RCC 7860 (cell line): ENCODE results near the gene NAT8L.

Experiments
- DNase-seq: peaks from one replicate; pipeline ENCODE4 v3.0.0-alpha.2; 2015; ENCODE audit warnings: low spot score
- FAIRE-seq: peaks from 2 replicates; lab custom pipeline; 2012; peaks lifted over from hg19 to GRCh38; lab: Jason Lieb, UNC

NAT8L gene

DNA sequence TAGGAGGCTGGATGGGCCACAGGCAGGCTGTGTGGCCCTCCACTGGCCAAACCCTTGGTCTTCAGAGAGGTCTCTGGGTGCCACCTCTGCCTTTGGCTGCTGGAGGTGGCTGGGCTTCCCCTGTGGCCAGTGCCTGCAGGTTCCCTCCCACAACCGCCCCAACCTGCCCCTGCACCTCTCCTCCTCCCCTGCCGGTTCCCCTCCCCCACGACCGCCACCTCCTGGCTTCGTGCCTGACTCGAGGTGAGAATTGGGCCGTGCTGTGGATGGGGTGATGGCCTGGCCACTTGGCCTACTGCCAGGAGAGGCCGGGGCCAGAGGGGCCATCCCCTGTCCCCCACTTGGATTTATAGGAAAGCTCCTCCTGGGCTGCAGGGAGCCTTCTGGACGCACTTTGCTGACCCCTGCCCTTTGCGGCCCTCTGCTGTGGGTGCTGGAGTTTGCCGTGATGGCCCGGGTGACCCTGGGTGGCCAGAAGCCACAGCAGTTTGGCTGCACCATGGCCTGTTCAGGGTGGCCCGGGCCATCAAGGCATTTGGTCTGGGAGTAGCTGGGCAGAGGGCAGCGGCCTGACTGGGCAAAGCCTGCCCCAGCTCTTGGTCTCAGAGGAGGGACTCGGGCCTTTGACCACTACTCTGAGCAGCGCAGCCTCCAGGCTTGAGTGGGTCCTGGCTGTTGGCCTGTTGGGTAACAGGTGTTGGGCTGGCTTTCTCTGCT is 3.8 kb downstream of the NAT8L start:
- DNase-seq (no peak), FAIRE-seq (no peak)

GRCh38 chr4:2063557-2064275 is 4.6 kb downstream of the NAT8L start:
- FAIRE-seq: no peak
- DNase-seq: no peak

DNA sequence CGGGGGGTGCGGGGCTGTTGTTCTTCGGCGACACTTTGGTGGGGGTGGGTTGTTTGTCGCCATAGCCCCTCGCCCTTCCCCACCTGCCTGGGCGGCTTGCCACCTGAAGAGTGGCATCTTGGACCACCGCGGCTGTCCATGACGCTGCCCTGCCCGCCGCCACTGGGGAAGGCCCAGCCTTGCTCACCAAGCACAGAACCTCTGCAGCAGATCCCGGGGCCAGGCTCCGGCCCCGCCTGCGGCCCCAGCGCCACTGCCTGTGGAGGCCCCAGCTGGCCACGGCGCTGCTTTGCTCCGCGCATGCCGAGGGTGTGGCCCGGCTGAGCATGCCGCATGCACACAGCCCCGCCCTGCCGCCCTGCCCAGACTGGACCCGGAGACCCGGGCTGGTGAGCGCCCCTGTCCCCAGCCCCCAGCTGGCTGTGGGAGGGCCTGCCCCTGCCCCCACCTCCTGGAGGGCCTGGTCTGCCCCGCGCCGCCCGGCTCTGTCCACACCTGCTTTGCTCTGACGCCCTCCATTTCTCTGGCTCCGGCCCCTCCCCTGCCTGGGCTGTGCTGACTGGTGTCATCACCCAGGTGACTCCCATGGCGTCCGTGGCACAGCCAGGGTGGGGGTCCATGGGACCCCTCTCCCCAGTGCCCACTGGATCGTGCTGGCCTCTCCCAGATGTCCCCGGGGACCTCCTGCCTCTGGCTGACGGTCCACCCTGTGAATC is 5.3 kb downstream of the NAT8L start:
- FAIRE-seq (no peak), DNase-seq (no peak)

- DNase-seq (no peak), FAIRE-seq (no peak)
These were observed 6.2 kb downstream of the NAT8L start for GRCh38 chr4:2065106-2065930.

DNA sequence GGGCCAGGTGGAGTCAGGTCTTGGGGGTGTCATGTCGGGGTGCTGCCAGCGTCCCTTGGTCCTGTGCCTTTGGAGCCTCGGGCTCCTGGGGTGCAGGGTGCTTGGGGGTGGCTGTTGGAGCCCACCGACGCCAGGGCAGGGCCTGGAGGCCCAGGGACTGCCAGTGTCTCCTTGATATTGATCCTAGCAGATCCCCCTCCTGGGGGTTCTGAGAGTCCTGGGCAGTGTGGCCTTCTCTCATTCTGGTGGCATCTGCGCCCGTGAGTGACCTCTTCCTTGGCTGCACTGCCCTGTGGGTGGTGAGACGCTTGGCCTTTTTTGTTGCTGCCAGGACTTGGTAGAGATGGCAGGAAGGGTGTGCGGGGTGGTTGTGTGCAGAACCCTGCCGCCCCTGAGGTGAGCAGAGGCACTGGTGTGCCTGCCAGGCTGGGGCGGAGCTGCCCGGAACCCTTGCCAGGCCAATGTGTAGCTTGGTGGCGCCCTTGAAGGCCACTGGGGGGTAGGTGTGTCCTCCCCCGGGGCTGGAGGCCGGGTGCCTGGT is 7.0 kb downstream of the NAT8L start:
- DNase-seq: no peak
- no peak for FAIRE-seq

GRCh38 chr4:2066571-2067445 is 7.7 kb downstream of the NAT8L start:
- DNase-seq (no peak), FAIRE-seq (no peak)

- no peak for DNase-seq
These were observed 8.5 kb downstream of the NAT8L start for GRCh38 chr4:2067446-2068197.

GRCh38 chr4:2068198-2068470 is 9.0 kb downstream of the NAT8L start:
- DNase-seq (no peak), FAIRE-seq (no peak)

More at GRCh38 chr4:2067446-2068197, 8.5 kb downstream of the NAT8L start:
- FAIRE-seq: no peak

- no peak for FAIRE-seq
These were observed 9.4 kb downstream of the NAT8L start for GRCh38 chr4:2068566-2068965.

GRCh38 chr4:2069161-2069971 is 10.2 kb downstream of the NAT8L start:
- FAIRE-seq: no peak
- no peak for DNase-seq

More at GRCh38 chr4:2068566-2068965, 9.4 kb downstream of the NAT8L start:
- no peak for DNase-seq

DNA sequence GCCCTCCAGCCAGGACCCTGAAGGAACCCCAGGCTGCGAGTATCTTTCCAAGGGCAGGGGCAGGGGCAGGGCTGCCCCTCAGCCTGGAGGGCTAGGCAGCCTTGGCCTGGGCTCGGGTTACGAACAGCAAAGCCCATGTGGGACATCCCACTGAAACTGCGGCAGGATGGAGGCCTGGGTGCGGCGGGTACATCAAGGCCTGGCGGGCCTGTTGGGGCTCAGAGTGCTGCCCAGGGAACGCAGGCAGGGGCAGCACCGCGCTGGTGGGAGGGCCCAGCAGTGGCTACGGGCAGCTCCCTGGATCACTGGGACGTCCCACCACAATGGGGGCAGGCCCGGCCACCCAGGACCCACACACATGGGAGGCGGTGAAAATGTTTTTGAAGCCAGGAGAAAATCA is 10.9 kb downstream of the NAT8L start:
- no peak for DNase-seq

DNA sequence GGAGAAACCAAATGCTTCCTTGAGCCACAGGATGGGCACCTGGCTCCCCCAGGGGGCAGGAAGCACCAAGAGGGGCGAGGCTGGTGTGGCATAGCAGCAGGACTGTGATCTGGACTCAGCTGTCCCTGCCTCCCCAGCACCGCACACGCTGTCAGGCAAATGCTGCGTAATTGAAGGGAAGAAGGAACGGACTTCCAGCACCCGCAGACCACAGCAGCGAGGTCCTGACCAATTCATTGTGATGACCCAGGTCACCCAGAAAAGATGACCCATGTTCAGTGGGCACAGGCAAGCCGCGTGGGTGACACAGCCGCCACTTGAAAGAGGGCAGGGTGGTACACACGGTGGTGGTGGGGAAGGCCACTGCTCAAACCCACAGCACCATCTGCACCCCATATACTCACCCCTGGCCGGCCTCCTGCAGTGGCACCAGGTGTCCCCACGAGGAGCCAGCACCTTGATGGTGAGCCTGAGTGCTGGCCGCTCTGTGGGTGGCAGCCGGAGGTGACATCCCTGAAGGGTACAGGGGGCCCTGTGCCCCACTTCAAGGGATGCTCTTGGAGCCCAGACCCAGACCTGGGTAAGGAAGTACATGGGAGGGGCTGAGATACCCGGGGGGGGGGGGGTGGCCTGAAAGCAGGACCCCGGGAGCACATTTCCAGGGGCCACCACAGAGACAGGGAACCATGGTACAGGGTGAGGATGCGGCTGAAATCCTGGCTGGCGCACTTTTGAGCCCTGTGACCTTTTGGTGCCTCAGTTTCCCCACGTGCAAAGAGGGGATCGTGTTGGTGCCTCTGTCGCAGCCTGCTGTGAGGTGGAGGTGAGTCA is 11.5 kb downstream of the NAT8L start:
- no peak for FAIRE-seq
- DNase-seq: no peak

More for the DNA sequence above, 10.9 kb downstream of the NAT8L start:
- FAIRE-seq: no peak

DNA sequence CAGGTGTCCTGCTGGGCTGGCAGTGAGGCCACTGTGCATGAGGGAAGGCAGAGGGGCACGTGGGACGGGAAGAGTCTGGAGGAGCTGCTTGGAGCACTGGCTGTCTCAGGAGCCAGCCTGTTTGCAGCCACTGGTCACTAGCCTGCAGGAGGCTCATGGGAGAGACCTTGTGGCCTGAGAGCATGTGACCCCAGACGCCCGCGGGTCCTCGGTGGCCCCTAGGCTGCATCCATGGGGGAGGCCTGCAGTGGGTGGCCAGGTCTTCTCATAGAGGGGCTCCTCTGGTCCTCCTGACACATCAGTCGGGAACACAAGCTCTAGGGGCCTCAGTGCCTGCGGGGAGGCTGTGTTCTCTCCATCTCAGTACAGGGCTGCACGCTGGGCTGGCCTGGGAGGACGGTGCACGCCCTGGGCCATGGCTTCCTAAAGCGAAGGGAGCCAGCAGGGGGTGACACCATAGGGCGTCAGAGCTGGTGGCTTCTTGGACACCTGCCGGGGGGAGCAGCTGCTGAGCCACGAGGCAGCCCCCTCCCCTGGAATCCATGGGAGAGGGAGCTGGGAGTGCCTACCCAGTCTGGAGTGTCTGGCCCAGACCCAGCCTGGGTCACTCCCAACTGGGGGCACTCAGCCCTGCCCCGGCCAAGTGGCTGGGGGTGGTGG is 12.3 kb downstream of the NAT8L start:
- DNase-seq (no peak), FAIRE-seq (no peak)

- FAIRE-seq (no peak), DNase-seq (no peak)
These were observed 13.1 kb downstream of the NAT8L start for GRCh38 chr4:2071912-2072867.

DNA sequence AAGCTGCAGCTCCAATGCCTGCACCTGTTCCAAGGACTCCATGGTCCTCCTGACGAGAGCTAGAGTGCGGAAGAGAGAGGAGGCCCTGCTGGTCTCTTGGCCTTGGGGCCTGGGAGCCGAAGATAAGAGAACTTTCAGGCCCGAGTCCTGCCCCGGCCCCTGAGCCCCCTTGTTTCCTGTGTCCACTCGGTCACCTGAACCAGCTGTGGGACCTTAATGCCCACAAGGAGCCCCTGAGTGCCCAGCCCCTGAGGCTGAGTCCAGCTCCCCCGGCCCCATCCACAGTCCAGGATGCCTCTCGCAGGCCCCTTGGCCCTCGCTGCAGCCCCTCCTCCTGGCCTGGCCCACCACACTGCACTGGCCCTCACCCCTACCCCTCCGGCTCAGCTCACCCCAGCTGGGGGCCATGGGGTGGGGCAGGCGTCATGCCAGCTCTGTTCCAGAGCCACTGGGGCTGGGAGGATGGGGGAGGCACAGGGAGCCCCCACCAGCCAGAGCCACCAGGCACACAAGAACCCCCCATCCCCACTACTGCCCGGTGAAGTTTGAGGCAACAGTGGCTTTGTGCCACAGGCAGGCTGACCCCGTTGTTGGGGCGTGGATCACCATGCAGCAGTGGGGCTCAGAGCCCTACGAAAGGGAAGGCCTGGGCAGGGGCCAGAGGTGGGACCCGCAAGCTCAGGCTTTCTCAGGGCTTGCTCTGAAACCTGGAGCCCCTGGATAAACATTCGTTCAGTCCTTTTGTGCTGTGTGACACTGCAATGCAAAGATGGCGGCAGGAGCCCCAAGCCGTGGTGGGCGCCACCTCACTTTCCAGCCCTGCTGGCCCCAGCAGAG is 14.1 kb downstream of the NAT8L start:
- no peak for FAIRE-seq
- no peak for DNase-seq
